Suppressor macrophage (primary cell): ENCODE results near the gene PLXDC2.
"Not testable (repeated sequence)": the region's sequence is repeated elsewhere in the genome, so short reads cannot be mapped to it uniquely, and the experiment has no call there.

Source experiments
- DNase-seq, 4 experiments: peaks; one replicate each; pipeline ENCODE4 v3.0.0-alpha.2; 2020 to 2022

The PLXDC2 gene

DNA sequence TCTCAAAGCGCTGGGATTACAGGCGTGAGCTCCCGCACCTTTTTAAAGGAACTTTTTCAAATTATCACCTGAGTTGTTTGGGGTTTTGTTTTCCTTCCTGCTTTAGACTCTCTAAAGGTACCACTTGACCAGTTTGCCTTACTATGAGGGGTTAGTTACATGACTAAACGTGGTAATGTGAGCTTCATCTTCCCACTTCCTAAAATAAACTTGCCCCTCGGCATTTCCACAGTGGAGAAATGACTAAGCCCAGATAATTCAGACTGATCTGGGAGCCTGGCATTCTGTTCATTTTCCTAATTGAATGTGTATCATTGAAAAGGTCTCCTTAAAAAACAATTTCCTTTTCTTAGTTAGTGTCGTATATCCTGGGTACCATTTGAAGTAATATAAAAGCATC lies 163.4 kb downstream of the PLXDC2 start:
- DNase-seq: peak in 2 of 4 experiments; percentile 9 to 41

DNA sequence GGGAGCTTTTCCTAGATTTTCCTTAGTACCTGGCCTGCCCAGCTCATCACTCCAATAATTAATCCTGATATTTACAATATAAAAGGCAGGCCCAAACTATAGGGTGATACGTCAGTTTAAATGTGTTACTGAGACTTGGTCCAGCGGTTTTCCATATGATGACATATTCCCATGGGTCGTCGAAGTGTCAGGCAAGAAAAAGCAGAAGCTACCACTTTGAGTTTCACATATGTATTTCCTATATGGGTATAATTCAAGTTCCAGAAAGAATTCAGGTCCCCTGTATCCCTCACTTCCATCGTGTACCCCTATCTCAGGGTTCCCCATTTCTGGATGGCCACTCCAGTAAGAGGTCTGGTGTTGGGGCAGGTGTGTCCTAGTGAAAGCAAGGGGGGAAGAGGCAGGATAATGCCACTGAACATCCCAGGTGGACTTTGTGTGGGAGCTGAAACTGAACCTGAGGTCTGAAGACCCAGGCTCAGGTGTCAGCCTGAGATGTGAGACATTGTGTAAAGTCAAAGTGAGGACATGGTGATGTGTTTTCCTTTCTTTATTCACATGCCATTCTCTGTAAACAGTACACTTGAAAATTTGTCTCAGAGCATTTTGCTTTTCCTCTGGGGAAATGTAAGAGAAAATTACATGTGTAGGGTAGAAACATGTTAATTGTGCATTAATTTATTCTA lies 167.8 kb downstream of the PLXDC2 start:
- DNase-seq: peak in 3 of 4 experiments; percentile 17 to 53 (median 49)

DNA sequence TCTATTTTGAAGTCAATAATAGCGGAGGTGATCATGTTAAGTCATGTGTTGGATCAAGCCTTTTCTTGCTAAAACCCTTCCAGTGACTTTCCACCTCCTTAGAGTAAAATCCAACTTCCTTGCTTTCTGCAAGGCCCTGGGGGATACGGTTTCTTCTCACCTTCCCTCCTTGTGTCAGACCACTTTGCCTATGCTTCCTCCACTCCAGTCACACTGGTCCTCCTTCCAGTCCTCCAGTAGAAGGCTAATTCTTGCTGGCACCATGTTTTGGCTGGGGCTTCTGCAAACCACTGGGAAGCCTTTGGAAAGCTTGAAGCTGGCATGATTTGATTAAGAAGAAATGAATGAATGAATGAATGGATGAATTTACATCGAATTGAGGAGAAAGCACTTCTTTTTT lies 169.5 kb downstream of the PLXDC2 start:
- no peak for DNase-seq

DNA sequence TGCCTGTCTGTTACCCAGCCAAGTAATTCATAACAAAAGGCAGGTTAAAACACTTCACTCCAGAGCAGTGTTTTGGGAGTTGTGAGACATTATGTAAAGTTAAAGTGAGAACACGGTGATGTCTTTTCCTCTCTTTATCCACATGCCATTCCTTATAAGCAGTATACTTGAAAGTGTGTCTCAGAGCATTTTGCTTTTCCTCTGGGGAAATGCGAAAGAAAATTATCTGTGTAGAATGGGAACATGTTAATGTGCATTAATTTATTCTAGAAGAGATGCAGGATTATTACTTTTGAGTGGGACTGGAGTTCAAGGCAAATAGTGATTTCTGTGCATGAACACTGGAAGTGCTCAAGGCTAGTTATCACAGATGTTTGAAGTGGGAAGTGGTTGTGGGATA lies 170.4 kb downstream of the PLXDC2 start:
- DNase-seq: no peak

DNA sequence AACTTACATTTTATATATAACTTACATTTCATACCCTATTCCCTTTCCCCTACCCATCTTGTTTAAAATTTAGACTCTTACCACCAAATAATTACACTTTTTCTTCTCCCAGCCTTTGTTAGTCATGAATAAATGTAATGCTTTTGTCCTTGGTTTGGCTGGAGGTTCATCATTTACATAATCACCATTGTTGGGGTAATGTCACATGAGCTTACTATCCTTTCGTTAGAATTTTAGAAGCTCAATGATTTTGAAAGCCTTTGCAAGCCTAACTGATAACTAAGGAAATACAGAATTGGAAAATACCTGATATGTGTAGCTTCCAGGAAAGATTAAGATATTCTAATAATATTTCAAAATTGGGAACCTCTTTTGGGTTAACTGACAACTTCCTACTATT lies 171.7 kb downstream of the PLXDC2 start:
- no peak for DNase-seq

DNA sequence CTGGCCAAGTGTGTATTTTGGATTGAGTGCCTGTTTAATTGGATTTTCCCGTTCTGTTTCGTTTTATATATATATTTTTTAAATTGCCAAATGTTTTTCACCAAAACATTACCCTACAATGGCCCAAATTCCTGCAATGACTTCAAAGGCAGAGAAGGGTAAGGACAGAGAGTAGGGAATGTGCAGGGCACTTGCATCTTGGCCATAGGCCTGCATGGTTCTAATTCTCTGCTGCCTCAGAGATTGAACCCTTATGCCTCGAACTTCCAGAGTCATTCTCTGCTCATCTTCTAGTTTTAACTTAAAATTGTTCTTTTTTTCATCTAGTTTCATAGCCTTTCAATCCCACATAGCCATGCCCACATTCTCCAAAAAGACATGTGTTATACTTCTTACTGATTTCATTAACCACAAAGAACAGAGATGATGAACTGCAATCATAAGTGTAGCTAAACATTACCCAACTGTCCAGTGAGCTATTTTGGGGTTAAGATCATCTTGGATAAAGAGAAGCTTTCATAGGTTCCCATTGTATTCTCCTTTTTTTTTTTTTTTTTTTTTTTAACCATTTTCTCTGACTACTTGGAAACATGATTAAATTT lies 177.6 kb downstream of the PLXDC2 start:
- DNase-seq: peak; percentile 40 to 86 (median 58)

DNA sequence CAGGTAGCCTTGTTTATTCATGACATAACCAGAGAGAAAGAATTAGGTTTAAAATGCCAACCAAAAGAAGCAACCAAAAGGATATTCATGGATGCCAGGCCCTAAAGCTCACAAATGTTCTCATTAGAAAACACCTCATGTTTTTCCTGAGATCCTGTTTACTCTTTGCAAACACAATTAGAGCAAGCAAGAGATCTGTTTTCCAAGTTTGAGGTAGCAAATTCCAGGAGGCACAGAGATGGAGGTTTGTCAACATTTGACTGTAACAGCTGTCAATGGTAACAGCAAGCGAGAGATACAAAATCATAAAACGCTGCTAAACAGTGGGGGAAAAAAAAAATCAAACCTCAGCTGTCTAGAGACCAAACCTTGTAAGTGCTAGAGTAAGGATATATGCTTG lies 182.2 kb downstream of the PLXDC2 start:
- DNase-seq: no peak

DNA sequence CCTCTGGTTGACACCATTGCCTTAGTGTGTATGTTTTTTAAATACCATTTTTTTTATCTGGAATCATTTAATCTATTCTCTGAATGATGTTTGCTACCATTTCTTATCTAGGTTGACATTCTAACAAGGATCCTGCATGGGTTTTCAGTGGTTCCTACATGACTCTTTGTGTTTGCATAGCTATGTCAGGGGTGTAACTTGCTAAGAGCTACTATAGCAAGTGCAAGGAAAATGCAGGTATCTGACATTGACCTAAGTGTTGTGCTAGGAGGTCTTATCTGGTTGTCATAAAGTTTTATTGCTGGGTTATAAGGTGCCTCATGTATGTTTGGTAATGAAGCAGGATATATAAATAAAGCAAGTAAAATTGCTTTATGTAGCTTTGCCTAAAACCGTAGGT lies 183.2 kb downstream of the PLXDC2 start:
- DNase-seq: no peak

DNA sequence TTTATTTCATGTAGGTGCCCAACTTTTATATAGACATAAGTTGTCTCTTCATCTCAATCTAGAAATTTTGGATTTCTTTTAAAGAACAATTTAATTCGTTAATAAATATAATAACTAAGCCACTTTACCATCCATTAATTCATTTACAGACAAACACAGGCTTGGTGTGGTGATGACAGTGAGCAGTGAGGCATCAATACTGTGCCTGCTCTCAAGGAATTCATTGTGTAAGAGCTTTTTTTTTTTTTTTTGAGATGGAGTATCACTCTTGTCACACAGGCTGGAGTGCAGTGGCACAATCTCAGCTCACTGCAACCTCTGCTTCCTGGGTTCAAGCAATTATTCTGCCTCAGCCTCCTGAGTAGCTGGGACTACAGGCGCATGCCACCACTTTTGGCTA lies 185.8 kb downstream of the PLXDC2 start:
- DNase-seq: peak in 1 of 4 experiments; percentile 32

DNA sequence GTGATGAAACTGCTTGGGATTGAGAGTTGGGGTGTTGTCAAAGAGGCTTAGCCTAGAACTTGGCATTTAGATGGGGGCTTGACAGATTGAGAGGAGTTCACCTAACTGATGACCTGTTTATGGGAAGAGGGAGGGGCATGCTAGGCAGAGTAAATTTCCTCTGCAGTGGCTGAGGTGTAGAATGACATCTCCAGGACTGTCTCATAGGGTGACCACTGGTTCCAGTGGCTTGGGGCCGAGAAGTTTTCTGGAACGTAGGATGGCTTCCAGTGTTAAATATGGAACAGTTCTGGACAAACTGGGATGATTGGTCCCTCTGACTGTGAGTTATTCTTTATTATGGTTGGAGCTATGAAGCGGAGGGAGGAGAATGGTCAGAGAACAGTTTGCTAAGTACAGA lies 186.4 kb downstream of the PLXDC2 start:
- no peak for DNase-seq

DNA sequence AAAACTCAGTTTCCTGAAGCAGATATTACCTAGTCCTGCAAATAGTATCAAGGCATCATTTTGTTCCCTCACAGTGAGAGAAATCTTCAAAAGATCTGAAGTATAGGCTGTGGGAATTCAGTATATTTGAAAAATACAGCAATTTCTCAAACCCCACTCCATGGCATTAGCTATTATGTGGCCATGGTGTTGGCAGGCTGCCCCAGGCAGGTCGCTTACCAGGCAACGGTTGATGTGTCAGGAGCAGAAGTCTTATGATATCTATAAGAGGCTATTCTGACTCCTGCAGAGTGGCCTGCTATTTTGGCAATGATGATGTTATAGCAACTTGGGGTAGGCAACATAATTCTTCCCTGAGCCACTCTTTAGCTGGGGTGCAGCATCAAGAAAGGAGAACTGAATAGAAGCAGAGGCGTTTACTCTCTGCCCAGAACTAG lies 187.9 kb downstream of the PLXDC2 start:
- peak; percentile 81 to 96 (median 86) for DNase-seq

DNA sequence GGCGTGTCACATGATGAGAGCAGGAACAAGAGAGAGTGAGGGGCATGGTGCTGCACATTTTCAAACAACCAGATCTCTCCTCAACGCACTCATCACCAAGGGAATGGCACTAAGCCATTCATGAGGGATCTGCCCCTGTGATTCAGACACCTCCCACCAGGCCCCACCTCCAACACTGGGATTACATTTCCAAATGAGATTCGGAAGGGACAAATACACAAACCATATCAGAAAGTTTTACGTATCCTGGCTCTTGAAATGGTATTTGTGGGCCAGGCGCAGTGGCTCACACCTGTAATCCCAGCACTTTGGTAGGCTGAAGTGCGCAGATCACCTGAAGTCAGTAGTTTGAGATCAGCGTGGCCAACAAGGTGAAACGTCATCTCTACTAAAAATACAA lies 189.4 kb downstream of the PLXDC2 start:
- no peak for DNase-seq

DNA sequence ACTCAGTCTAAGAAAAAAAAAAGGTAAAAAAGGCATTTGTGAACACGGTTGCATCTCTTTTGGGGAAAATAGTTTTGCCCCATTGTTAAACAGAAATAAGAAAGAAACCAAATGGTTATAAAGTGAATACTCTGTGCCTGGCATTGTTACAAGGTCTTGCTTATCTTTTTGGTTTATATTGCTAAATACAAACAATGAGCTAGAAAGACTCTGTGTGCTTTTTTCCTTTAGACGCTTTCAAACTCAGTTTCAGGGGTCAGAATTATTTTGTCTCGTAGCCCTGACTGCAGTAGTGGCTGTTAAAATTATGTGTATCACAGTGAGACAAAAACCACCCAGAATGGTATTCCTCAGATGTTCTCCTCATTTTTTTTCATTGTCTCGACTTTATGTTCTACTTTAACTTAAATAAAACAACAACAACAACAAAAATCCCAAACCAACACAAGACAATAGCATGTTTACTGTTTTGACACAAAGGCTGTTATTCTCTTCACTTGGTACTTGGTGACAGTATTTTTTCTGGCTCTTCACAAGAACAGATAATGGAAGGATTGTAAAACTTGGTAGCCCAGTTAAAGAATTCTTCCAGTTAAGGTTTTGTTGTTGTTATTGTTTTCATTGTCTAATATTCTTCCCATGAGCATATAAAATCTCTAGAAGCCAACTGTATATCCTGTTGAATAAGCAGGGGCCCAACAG lies 190.1 kb downstream of the PLXDC2 start:
- DNase-seq: no peak

DNA sequence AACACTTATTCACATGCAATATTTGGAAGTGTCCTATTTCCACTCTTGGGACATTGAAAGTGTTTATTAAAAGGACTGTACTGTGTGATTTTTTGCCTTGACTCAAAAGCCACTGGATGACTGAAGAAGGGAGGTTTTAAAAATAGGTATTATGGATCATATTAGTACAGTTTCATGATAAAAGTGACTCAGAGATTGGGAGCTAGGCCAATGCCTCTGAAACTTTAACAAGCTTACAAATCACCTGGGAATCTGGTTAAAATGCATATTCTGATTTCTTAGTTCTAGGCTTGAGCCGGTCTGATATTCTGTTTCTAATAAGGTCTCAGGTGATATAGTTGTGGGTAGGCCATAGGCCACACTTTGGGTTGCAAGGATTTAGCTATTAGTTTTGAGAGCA lies 191.2 kb downstream of the PLXDC2 start:
- DNase-seq: no peak

DNA sequence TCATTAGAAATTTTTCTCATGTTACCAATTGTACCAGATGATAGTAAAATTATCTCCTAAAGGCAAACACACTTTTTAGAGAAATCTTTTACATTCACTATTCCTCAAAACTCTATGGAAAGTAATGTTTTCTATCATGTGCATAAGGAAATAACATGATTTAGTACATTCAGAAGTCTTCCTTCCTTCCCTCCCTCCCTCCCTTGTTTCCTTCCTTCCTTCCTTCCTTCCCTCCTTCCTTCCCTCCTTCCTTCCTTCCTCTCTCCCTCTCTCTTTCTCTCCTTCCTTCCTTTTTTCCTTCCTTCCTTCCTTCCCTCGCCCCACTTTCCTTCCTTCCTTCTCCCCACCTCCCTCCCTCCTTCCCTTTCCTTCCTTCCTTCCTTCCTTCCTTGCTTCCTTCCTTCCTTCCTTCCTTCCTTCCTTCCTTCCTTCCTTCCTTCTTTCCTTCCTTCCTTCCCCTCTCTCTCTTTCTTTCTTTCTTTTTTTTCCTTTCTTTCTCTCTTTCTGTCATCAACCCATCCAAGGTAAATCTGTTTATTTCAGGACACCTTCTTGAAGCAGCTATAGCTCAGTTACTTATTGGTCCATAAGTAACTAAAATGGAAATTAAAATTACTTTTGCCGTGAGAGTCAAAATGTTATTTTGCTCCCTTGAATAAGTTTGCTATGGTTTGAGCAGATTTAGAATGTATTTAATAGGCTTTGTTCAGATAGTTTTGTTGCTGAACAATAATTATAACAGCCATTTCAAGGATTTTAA lies 197.9 kb downstream of the PLXDC2 start:
- DNase-seq: no peak

DNA sequence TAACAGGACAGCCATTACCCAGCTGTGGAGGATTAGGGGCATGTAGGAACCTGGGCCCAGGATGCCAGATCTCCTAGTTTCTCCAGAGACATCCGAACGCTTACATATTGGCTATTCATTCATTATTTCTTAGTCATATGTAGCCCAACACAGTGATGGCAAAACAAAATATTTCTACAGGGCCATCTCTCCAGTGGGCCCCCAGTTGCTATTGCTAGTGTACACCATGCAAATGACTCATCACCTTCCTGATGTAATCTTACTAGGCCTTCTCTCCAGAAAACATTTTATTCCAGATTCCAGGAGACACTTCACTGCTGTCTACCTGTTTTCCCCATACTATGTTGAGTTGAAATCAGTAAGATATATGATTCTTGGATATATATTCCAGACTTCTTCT lies 201.7 kb downstream of the PLXDC2 start:
- peak in 2 of 4 experiments; percentile 37 to 38 for DNase-seq

DNA sequence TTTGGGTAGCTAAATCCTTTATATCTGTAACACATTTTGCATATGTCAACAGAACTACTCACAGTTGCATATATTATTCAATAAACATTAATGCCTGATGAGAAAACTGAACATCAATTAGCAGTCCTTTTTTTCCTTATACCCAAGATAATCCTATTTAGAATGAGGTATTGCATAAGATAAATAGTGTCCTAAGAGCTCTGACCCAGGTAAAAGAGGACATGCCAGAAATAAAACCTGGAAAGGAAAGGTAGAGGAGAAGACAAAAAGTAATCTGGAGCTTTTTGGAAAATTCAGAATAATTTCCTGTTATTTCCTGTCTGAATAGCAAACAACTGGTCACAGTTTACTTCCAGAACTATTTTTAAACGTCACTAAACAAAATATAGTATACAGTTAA lies 204.4 kb downstream of the PLXDC2 start:
- DNase-seq: no peak

DNA sequence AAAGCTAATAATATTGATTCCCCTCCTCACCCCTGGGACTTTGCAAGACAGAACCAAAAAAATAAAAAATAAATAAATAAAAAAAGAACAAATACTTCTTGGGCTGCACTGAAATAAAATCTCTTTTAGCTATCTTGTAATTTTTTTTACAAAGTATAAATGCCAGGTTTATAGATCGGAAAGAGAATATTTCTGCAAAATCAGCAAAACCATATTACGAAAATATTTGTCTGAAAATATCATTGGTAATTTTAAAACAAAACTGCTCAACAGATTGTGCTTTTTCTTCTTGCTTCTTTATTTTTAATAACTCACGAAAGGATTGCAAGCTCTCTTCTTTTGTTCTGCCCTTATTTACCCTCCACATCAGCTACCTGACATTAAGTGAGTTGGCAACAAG lies 213.3 kb downstream of the PLXDC2 start:
- DNase-seq: no peak

DNA sequence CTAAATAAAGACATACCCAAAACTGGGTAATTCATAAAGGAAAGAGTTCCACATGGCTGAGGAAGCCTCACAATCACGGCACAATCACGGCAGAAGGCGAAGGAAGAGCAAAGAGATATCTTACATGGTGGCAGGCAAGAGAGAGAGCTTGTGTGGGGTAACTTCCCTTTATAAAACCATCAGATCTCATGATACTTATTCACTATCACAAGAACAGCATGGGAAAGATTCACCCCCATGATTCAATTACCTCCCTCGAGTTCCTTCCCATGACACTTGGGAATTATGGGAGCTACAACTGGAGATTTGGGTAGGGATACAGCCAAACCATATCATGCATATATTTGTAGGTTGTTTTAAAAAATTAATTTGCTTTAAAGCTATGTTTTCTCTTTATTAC lies 217.2 kb downstream of the PLXDC2 start:
- peak; percentile 7 to 31 (median 24) for DNase-seq

DNA sequence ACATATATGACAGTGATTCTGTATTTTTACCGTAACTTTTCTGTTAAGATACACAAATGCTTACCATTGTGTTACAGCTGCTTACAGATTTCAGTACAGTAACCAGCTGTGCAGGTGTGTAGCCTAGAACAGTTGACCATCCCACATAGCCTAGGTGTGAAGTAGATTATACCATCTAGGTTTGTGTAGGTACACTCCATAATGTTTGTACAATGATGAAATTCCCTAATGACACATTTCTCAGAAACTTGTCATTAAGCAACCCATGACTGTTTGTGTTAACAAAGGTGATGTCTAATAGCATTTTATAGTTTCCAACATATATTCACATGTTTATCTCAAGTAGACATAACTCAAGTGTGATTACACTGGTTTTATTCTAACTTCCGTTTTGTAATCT lies 218.5 kb downstream of the PLXDC2 start:
- DNase-seq: no peak

DNA sequence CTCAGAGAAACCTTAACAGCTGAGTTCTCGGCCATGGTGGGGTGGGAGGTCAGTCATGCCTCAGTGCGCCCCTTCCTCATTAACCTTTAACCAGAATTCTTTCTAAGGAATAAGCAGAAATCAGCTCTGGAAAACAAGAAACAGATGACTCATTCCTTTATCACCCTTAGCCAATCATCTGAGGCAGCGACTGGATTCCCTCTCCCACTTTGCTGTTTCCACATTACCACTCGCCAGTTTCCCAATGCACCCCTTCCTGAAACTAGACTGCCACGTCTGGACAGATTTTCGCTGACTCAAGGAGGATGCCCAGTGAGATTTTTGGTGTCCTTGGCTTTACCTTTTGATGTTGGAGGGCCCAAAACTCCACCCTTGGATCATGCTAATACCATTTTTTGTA lies 223.8 kb downstream of the PLXDC2 start:
- DNase-seq: peak; percentile 42 to 66 (median 61)

DNA sequence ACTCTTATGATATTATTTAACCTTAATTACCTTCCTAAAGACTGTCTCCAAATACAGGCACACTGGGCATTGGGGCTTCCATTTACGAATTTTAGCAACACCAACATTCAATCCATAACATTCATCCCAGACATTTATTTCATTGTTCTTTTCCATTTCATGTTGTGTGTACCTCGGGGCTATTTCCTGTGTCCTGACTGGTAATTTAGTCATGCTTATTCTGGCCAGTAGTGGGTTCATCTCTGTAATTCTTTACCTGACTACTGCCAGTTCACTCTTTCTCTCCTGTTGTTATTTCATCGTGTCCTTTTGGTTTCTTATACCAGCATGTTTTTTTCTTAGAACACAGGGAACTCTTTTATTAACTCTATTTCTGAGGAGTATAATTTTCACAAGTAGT lies 225.7 kb downstream of the PLXDC2 start:
- no peak for DNase-seq

DNA sequence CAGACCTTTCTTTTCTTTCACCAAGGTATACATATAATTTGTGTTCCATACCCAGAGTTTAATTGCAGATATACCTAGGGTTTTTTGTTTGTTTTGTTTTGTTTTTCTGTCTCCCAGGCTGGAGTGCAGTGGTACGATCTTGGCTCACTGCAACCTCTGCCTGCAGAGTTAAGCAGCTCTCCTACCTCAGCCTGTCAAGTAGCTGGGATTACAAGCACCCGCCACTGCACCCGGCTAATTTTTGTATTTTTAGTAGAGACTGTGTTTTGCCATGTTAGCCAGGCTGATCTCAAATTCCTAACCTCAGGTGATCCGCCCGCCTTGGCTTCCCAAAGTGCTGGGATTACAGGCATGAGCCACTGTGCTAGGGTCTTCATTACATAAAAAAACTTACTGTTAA lies 228.9 kb downstream of the PLXDC2 start:
- not testable (repeated sequence) for DNase-seq
